PFSK-1 (cell line): ENCODE measurements around the gene CAMTA1.

Source experiments
- FOXP2 ChIP-seq: optimal IDR thresholded peaks from 2 replicates; pipeline ENCODE3; 2011; ENCODE audit warnings: borderline replicate concordance, control low read depth, inconsistent platforms; ENCODE audit not compliant: insufficient read depth; ENCODE audit errors: extremely low read length, extremely low read depth
- POLR2AphosphoS5 ChIP-seq: IDR thresholded peaks from 2 replicates; pipeline ENCODE4 v1.6.1; 2012; ENCODE audit warnings: low read depth, mild to moderate bottlenecking, control low read depth, low read length, moderate library complexity
- REST ChIP-seq, 2 experiments: IDR thresholded peaks; 2 replicates each; pipeline versions ENCODE4 v1.6.1 to v1.8.0; 2011 to 2012; ENCODE audit warnings: low read depth in 2 of 2, low read length in 2 of 2, control low read depth in 1 of 2, inconsistent platforms in 1 of 2, mild to moderate bottlenecking in 1 of 2, moderate library complexity in 1 of 2; ENCODE audit not compliant: insufficient read depth in 1 of 2
- SIN3A ChIP-seq: IDR thresholded peaks from 2 replicates; pipeline ENCODE4 v1.6.1; 2012; ENCODE audit warnings: mild to moderate bottlenecking, low read length, moderate library complexity, borderline replicate concordance; ENCODE audit not compliant: insufficient read depth
- TAF1 ChIP-seq: IDR thresholded peaks from 2 replicates; pipeline ENCODE4 v1.6.1; 2012; ENCODE audit warnings: low read length, control low read depth, borderline replicate concordance; ENCODE audit not compliant: insufficient read depth

The CAMTA1 gene

GRCh38 chr1:7645751-7646048 lies 860.4 kb downstream of the CAMTA1 start:
- no peak for TF ChIP-seq POLR2AphosphoS5
- TF ChIP-seq TAF1: no peak
- TF ChIP-seq SIN3A: no peak
- no peak for TF ChIP-seq FOXP2
- no peak for TF ChIP-seq REST (IDR thresholded peaks at IDR 0.05; ENCODE audit: insufficient read depth in 1 of 2, low read depth in 2 of 2, low read length in 2 of 2)

GRCh38 chr1:7646164-7646563 lies 860.9 kb downstream of the CAMTA1 start:
- TF ChIP-seq POLR2AphosphoS5 (no peak), REST (IDR thresholded peaks at IDR 0.05; ENCODE audit: insufficient read depth in 1 of 2, low read depth in 2 of 2, low read length in 2 of 2) (no peak), SIN3A (no peak), TAF1 (no peak), FOXP2 (no peak)

- peak; percentile 43 for TF ChIP-seq FOXP2
- TF ChIP-seq POLR2AphosphoS5: no peak
Measured at GRCh38 chr1:7646981-7647901, 862.0 kb downstream of the CAMTA1 start.

- TF ChIP-seq SIN3A (no peak), POLR2AphosphoS5 (no peak), REST (IDR thresholded peaks at IDR 0.05; ENCODE audit: insufficient read depth in 1 of 2, low read depth in 2 of 2, low read length in 2 of 2) (no peak), TAF1 (no peak), FOXP2 (no peak)
Measured at GRCh38 chr1:7648761-7649384, 863.6 kb downstream of the CAMTA1 start.

GRCh38 chr1:7650801-7651200 lies 865.5 kb downstream of the CAMTA1 start:
- TF ChIP-seq POLR2AphosphoS5: no peak
- TF ChIP-seq FOXP2: no peak
- no peak for TF ChIP-seq SIN3A
- no peak for TF ChIP-seq REST (IDR thresholded peaks at IDR 0.05; ENCODE audit: insufficient read depth in 1 of 2, low read depth in 2 of 2, low read length in 2 of 2)
- no peak for TF ChIP-seq TAF1
